ENCODE data around the gene TP73.

DNA sequence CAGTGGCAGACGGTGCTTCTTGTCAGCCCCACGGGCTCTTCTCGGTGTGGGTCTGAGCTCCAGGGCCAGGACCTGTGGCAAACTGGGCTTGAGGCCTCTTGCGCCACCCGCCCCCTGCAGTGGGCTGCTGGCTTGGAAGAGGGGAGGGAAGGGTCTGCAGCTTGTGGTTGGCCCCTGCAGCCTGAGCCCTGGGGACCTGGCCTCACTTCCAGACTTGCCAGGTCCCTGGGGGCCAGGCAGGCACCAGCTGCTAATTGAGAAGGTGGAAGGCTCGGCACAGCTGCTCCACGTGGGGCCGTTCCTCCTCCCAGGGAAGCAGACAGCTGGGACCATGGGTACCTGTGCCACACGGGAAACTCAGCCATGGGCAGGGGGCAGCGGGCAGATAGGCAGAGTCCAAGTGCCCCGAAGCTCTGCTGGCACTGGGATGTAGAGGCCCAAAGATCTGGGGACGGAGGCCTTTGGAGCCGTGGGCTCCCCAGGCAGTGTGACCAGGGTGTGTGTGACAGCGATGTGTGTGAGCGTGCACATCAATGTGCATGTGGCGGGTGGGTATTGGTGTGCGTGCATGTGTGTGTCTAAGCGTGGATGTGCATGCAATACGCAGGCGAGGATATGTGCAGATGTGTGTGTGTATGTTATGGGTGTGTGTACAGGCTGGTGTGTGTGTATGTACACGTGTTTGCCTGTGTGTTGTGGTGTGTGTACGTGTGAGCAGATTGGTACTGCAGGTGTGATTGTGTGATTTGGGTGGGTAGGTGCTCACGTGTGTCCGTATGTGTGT is 39.3 kb downstream of the TP73 start:
- TF ChIP-seq, protein P1, sequence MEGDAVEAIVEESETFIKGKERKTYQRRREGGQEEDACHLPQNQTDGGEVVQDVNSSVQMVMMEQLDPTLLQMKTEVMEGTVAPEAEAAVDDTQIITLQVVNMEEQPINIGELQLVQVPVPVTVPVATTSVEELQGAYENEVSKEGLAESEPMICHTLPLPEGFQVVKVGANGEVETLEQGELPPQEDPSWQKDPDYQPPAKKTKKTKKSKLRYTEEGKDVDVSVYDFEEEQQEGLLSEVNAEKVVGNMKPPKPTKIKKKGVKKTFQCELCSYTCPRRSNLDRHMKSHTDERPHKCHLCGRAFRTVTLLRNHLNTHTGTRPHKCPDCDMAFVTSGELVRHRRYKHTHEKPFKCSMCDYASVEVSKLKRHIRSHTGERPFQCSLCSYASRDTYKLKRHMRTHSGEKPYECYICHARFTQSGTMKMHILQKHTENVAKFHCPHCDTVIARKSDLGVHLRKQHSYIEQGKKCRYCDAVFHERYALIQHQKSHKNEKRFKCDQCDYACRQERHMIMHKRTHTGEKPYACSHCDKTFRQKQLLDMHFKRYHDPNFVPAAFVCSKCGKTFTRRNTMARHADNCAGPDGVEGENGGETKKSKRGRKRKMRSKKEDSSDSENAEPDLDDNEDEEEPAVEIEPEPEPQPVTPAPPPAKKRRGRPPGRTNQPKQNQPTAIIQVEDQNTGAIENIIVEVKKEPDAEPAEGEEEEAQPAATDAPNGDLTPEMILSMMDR (IDR thresholded peaks at IDR 0.05) = no peak
- no peak for TF ChIP-seq POLR2A (IDR thresholded peaks at IDR 0.05)
